ENCODE measurements around the gene RPS25. TPM values are rescaled to one million over a fixed set of nuclear protein-coding genes. Genes with fewer than 3 reads are reported as not detected.
"Not testable (repeated sequence)": the region's sequence is repeated elsewhere in the genome, so short reads cannot be mapped to it uniquely, and the experiment has no call there.

The RPS25 gene
- total RNA-seq, 8 experiments from 2014 or later, result 941 to 1,612 (median 1,244) TPM

DNA sequence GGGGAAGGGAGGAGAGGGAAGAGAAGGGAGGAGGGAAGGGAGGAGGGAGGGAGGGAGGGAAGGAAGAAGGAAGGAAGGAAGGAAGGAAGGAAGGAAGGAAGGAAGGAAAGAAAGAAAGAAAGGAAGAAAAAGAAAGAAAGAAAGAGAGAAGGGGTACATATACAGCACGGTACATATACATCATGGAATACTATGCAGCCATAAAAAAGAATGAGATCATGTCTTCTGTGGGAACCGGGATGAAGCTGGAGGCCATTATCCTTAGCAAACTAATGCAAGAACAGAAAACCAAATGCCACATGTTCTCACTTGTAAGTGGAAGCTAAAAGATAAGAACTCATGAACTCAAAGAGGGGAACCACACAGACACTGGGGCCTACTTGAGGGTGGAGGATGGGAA, 48.6 kb downstream of the RPS25 start:
- not testable (repeated sequence) for H3K4me3 ChIP-seq; H3K4me1 ChIP-seq (replicated peaks in 1 of 2); ATAC-seq (replicated peaks in 6 of 8); H3K27ac ChIP-seq
- in situ Hi-C loops (cut with MboI; ENCODE audit: low pct_unique_long_range_greater_than_20kb in 2 of 9, low sequenced_read_pairs in 9 of 9, unreplicated experiment in 9 of 9), result loop anchor here in 5 of 9 experiments (25.0 kb wide), 1 partner anchor 282 kb away; the partner anchor contains the start of gene TREH (in 5 of the 5)
- WGBS, 10 experiments, result 25 to 100% (median 94%) methylated on average over 1 to 2 of the region's 2 CpGs; no CpG with 5 or more reads in 3 of the 10 experiments

Other genes with a start within 250 kb of the RPS25 start
- 100 to 1,000 TPM in 7 of 8 experiments, 10 to 100 TPM in 1; 82.6 to 169 (median 135) TPM for gene DDX6, start 227.2 kb downstream of the RPS25 start, total RNA-seq
- under 1 TPM in 6 of 8 experiments, not detected in 2; 0.04 to 0.19 (median 0.11) TPM for gene CXCR5, start 134.5 kb downstream of the RPS25 start, total RNA-seq
- 10 to 100 TPM in 3 of 8 experiments, 1 to 10 TPM in 5; 3.3 to 55.5 (median 8.7) TPM for gene BCL9L, start 92.4 kb downstream of the RPS25 start, total RNA-seq
- gene UPK2, start 62.0 kb downstream of the RPS25 start, total RNA-seq, result under 1 TPM in 5 of 8 experiments, not detected in 3; 0.29 to 1.00 (median 0.45) TPM
- gene FOXR1, start 46.6 kb downstream of the RPS25 start, total RNA-seq, result not detected
- gene CENATAC, start 20.2 kb downstream of the RPS25 start, total RNA-seq, result 10 to 100 TPM; 13.0 to 65.0 (median 19.8) TPM
- gene TRAPPC4, start 423 bp upstream of the RPS25 start, total RNA-seq, result 100 to 1,000 TPM in 4 of 8 experiments, 10 to 100 TPM in 4; 66.1 to 150 (median 105) TPM
- gene SLC37A4, start 12.5 kb upstream of the RPS25 start, total RNA-seq, result 10 to 100 TPM in 4 of 8 experiments, 1 to 10 TPM in 4; 6.1 to 18.8 (median 9.9) TPM
- gene HYOU1, start 38.9 kb upstream of the RPS25 start, total RNA-seq, result 100 to 1,000 TPM in 5 of 8 experiments, 10 to 100 TPM in 3; 85.0 to 152 (median 116) TPM
- 10 to 100 TPM; 11.8 to 39.0 (median 21.2) TPM for gene VPS11, start 49.5 kb upstream of the RPS25 start, total RNA-seq
- gene HMBS, start 66.5 kb upstream of the RPS25 start, total RNA-seq, result 10 to 100 TPM in 5 of 8 experiments, 1 to 10 TPM in 3; 6.0 to 46.7 (median 16.1) TPM
- 10 to 100 TPM; 22.1 to 58.9 (median 36.5) TPM for gene DPAGT1, start 83.5 kb upstream of the RPS25 start, total RNA-seq
- 10 to 100 TPM in 3 of 8 experiments, 1 to 10 TPM in 5; 4.7 to 17.7 (median 8.7) TPM for gene C2CD2L, start 89.0 kb upstream of the RPS25 start, total RNA-seq
- 10 to 100 TPM; 13.0 to 34.0 (median 28.2) TPM for gene HINFP, start 103.2 kb upstream of the RPS25 start, total RNA-seq
- 1 to 10 TPM in 5 of 8 experiments, under 1 TPM in 3; 0.36 to 3.3 (median 1.6) TPM for gene ABCG4, start 130.7 kb upstream of the RPS25 start, total RNA-seq
- gene NLRX1, start 150.4 kb upstream of the RPS25 start, total RNA-seq, result 10 to 100 TPM in 2 of 8 experiments, 1 to 10 TPM in 5, under 1 TPM in 1; 0.65 to 16.3 (median 2.3) TPM
- 1 to 10 TPM in 2 of 8 experiments, under 1 TPM in 5, not detected in 1; 0.15 to 2.5 (median 0.29) TPM for gene NHERF4, start 167.1 kb upstream of the RPS25 start, total RNA-seq
- gene CBL, start 188.0 kb upstream of the RPS25 start, total RNA-seq, result 10 to 100 TPM in 7 of 8 experiments, 1 to 10 TPM in 1; 5.1 to 19.3 (median 13.9) TPM